SHP77 (cell line): Measurements from ENCODE around the gene RER1.

ENCODE experiments used
- DNase-seq, 2 experiments: peaks; one replicate each; lab custom pipeline; 2025; lab: John Stamatoyannopoulos, UW

The RER1 gene

GRCh38 chr1:2353551-2354438, 37.8 kb upstream of the RER1 start:
- no peak for DNase-seq

DNA sequence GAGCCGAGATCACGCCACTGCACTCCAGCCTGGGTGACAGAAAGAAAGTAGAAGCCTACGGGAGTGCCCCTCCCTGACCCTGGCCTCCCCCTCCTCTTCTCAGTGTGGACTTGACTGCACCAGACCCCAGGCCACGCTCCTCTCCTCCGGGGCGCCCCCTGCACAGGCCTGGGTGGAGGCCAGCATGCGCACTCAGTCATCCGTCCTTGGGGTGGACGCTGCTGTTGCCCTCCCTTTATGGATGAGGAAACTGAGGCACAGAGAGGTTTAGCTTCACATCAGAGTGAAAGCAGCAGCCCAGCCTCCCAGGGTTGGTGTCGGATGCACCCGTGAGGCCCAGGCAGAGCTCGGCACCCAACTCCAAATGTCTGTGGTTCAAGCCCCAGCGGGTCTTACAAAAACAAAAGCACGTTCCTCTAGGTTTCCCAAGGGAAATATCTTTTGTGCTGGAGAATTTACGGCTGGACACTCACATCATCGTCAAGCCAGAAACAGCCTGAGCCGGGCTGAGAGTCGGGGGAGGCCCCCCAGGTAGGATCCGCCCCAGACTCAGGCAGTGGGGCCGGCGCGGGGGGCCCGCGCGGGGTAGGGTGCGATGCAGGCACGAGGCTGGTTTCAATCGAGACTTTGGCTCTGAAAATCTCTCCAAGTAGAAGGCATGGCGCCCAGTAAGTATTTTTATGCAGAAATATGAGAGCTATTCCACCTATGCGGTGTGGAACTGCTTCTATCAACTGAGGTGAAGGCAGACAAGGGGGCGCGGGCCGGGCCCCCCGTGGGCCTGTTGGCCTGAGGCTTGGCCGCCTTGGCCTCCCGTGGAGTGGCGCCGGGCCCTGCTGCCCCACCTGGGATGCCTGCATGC, 36.9 kb upstream of the RER1 start:
- no peak for DNase-seq

- DNase-seq: no peak
Observed at GRCh38 chr1:2355373-2356261, 36.0 kb upstream of the RER1 start.

DNA sequence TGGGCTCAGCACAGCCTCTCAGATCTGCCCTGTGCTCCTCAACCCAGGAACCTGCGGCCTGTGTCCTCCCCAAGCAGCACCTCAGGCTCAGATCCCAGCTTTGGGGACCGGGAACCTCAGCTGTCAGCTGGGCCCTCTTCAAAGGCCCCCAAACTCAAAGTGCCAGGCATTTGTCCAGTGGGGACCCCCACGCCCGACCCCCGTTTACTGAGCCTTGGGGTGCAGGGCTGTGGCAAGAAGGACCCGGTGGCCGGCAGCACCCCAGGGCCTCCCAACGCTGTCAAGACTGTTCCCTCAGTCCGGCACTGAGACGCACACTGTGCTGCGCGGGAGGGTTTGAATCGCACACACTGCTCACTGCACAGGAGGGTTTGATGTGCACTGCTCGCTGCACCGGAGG, 35.2 kb upstream of the RER1 start:
- DNase-seq: no peak

DNA sequence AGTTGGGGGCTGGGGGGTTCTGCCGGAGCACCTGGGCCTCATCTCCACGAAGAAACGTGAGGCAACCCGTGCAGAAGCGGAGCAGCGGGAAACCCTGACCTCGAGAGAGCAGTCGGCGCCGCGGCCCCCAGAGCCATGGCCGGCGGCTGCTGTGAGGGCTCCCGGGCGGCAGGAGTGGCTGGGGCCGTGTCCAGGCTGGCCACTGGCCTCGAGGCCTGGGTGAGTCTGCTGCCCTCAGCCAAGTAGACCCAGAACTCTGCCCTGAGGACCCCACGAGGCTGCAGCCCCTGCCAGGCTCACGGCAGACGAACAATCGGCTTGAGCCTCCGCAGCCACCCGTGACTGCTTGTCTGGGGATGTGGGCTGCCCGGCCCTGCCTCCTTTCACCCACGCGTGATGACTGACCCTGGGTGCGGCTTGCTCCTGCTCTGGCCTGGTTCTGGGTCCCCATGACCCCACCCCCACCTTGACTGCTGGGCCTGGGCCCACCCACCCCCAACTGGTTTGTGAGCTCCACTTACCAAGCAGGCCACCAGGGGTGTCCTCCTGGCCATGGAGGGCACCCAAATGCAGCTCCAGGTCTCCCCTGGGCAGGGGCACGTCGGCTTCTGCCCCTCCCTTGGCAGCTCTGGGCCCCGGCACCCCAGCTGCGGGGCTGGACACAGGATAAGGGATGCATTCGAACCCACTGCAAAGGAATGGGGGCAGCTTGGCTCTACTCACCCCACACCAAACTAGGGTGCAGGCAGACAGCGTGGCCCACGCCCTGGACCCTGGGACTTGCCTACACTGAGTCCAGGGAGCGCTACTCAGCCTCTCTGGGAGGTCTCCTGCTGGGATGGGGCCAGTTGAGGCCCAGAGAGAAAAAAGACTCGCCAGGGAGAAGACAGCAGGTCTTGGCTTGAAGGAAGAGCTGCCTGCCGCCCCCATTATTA, 34.5 kb upstream of the RER1 start:
- no peak for DNase-seq

GRCh38 chr1:2358072-2358471, 33.6 kb upstream of the RER1 start:
- no peak for DNase-seq

- no peak for DNase-seq
Observed at GRCh38 chr1:2358651-2359640, 32.7 kb upstream of the RER1 start.

- no peak for DNase-seq
Observed at GRCh38 chr1:2360588-2361364, 30.9 kb upstream of the RER1 start.

GRCh38 chr1:2363847-2364513, 27.7 kb upstream of the RER1 start:
- no peak for DNase-seq

DNA sequence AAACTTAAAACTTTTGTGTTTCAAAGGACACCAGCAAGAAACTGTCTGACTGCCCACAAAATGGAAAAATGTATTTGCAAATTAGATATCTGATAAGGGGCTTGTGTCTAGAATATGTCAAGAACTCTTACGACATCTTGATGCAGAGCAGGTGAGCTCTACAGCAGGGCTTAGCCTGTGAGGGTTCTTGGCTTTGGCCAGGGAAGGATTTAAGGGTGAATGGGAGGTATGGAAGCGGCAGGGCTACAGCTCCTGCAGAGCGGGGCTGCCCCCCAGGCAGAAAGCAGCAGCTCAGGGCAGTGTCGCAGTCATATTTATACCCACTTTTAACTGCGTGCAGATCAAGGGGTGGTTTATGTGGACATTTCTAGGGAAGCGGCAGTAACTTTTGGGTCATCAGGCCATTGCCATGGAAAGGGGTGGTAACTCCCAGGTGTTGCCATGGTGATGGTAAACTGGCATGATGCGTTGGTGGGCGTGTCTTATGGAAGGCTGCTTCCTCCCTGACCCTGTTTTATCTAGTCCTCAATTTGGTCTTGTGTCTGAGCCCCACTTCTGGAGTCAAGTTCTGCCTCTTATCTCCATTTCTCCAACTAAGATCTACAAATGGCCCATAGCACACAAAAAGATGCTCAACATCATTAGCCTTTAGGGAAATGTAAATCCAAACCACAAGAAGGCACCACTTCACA, 23.4 kb upstream of the RER1 start:
- DNase-seq: no peak

GRCh38 chr1:2372551-2373490, 18.8 kb upstream of the RER1 start:
- DNase-seq: no peak

DNA sequence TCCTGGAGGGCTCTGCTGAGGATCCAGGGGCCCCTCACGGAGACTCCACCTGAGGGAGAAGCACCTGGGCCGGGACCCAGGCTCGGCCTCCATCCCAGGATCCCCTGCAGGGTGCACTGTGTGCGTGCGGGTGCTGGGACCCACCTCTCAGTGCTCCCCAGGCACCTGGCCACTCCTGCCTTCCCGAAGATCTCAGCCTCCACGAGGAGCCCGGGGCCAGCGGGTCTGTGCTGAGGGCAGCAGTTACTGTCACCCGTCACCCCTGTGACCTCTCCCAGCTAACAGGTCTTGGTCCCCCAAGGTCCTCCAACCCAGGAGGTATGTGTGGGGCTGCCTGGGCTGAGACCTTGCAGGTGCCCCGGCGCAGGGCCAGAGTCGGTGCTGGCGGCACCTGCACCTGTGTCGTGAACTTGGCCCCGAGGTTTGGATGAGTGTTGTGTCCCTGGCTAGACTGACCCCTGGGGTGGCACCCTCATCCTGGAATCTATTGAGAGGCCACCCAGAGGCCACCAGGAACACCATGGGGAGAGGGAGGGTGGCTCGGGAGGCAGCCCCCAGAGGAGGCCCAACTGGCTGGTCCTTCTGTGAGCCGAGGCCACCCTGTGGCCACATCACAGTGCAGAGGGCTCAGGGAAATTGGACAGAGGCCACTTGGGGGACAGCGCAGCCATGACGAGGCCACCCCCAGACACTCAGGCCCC, 17.9 kb upstream of the RER1 start:
- DNase-seq: no peak

GRCh38 chr1:2374252-2375155, 17.1 kb upstream of the RER1 start:
- DNase-seq: no peak

GRCh38 chr1:2375246-2375922, 16.3 kb upstream of the RER1 start:
- DNase-seq: no peak
